Sciatic nerve (tissue), 2 donors: ENCODE results near the gene ACSF2. TPM values are rescaled to one million over a fixed set of nuclear protein-coding genes. Genes with fewer than 3 reads are reported as not detected.

ENCODE experiments used
- ATAC-seq: fragments of 200-7000 bp; cut with Tn5 transposase; one replicate; pipeline ENCODE4 v1.9.1; 2020; ENCODE audit warnings: mild to moderate bottlenecking, moderate library complexity
- DNase-seq: peaks from one replicate; pipeline ENCODE4 v3.0.0-alpha.2; 2020; ENCODE audit warnings: low spot score
- intact Hi-C: fragments of 100-400 bp; cut with DNase I; formaldehyde crosslinking; loops from one replicate; pipeline ENCODE4 v1.14.2; 2022
- total RNA-seq: library from RNA; stranded (reverse); fragmentation: NEBNext Ultra II Directional; extraction: Animal tissue kit (Norgen Biotek cat#: 25700); gene quantifications from one replicate; pipeline ENCODE4 v1.2.1, GENCODE V29; 2021
- donor health status: DM: no; HTN: no; CAD: no.
- donor health status: DM: no; HTN: no; CAD: no.

The ACSF2 gene
- total RNA-seq, 1 donor from 2014 or later = 37.8 TPM

DNA sequence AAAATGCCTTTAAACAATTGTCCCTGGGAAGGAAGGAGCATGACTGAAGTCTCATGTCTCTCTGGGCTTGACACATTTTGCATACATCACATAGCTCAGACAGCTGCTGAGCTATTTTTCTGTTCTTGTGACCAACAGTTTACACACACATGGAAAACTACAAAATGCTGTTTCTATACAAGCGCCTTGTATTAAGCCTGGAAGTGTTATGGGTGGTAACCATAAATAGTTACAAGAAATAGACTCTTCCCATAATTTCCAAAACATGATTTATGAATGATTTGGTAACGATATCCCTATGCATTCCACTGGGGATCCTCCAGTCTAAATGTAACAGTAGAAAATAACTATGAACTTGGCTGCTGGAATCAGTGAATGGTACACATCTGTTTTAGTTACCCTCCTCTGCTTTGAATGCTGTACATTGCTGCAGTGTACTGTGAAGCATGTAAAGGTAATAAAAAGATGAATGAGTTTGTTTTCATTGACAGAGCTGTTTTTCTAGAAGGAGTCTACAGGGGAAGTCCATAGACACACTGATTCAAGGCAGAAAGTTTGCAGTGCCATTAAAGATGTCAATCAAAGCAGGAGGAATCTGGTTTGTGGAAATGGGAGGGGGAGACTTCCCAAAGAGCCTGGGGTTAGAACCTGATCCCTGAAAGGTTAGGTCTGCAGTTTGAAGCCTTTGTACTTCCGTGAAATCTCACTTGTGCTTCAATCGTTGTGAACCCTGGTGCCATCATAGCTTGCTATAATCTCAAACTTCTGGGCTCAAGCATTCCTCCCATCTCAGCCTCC is 5.0 kb downstream of the ACSF2 start:
- DNase-seq (no peak), ATAC-seq (no peak)
- intact Hi-C loops = no loop called here

DNA sequence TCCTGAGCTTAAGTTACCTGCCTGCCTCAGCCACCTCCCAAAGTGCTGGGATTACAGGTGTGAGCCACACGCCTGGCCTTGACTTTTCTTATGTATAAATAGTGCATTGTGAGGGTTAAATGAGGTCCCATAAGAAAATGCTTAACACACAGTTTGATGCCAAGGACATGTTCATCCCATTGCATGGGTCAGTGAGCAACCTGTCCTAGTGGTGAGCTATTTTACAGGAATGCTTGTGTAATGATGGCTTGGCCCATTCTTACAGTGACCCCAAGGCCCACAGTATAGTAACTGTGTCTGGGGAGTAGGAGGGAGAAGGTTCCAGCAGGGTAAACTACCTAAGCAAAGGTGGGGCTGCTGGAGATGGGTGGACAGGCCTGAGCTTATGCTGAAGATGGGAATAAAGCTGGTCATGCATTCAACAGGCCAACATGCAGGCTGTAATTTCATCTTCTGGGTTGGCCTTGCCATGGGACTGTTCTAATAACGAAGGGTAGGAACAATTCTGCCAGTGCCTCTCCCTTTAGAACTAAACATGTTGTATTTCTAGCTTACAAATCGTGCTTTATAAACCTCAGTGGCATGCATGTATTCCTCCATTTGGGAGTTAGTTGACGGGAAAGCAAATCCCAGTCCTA is 6.2 kb downstream of the ACSF2 start:
- intact Hi-C loops = no loop called here
- no peak for DNase-seq
- no peak for ATAC-seq

DNA sequence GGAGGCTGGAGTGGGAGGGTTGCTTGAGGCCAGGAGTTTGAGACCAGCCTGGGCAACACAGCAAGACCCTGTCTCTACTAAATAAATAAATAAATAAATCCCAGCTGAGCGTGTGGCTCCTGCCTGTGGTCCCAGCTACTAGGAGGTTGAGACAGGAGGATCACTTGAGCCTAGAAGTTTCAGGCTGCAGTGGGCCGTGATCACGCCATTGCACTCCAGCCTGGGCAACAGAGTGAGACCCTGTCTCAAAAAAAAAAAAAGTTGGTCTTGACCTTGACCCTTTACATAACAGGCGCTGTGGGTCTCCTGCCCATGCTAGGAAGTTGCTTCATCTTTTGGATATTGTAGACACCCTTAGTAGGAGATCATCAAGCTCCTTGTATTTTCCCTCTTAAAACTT is 11.4 kb downstream of the ACSF2 start:
- DNase-seq (no peak), ATAC-seq (no peak)
- intact Hi-C loops = no loop called here

DNA sequence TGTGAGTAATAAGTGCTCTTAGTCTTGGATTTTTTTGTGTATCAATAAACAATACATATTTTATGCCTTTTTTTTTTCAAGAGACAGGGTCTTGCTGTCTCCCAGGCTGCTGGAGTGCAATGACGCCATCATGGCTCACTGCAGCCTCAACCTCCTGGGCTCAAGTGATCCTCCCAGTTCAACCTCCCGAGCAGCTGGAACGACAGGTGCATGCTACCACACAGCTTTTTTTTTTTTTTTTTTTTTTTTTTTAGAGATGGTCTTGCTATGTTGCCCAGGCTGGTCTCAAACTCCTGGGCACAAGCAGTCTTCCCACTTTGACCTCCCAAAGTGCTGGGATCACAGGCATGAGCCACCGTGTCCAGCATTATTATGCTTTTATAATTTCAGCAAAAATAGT is 13.0 kb downstream of the ACSF2 start:
- intact Hi-C loops = no loop called here
- no peak for DNase-seq
- ATAC-seq = no peak

DNA sequence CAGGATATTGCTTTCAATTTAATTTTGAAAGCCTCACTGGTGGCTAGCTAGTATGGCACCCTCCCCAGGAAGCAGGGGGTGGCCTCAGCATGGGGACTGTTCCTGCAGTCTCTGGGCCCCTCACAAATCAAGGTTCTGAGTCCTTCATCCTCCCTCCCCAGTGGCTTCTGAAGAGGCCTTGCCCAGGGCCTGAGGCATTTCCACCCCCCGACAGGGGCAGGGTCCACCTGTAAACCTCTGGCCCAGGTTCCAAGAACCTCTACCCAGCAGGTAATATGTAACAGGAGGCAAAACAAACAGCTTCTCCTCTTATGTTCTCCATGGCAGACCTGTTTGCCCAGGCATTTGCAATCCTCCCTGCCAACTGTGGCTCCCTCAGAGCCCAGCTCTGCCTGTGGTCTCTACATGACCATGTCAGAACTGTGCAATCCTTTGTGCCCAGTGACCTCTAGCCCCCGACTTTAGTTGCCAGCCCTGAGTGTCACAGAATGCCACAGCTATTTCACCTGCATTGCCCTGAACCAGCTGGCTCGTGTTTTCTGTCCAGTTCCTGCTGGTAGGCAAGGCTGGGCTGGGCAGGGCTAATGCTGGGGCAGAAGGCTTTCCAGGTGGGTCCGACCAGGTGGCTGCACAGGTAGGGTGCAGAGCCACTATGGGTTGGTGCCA is 14.3 kb downstream of the ACSF2 start:
- intact Hi-C loops = no loop called here
- ATAC-seq (no peak), DNase-seq (peak; percentile 39)

DNA sequence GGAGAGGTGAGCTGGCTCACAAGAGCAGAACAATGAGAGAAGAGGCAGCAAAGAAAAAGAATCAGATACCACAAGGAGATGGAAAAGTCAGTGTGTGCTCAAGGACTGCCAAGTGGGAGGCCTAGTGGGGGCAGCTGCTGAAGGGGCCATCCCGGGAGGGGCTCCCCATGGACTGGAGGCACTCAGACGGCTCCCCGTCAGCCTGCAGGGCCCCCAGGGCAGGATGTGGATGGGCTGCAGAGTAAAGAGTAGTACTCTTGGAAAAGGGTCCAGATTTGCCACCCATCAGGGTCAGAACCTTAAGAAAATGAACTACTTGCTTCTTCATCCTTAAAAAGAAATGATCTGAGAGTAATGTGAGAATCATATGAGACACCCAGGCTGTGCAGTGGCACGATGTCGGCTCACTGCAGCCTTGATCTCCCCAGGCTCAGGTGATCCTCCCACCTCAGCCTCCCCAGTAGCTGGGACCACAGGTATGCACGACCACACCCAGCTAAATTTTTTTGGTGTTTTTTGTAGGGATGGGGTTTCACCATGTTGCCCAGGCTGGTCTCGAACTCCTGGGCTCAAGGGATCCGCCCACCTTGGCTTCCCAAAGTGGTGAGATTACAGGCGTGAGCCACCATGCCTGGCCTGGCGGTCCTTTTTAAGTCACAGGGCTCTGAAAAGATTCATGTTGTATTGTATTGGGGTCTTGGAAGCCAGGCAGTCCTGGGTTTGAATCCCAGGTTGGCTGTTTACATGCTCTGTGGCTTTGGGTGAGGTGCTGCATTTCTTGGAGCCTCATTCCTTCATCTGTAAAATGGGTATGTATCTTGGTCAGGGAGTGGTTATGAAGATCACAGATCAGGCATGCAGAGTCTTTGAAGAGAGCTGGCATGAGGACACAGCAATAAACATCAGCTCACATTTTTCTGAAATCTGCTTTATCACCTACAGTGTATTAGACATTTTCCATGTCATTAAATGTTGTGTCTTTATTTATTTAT is 15.1 kb downstream of the ACSF2 start:
- intact Hi-C loops = no loop called here
- DNase-seq = peak; percentile 19
- no peak for ATAC-seq

DNA sequence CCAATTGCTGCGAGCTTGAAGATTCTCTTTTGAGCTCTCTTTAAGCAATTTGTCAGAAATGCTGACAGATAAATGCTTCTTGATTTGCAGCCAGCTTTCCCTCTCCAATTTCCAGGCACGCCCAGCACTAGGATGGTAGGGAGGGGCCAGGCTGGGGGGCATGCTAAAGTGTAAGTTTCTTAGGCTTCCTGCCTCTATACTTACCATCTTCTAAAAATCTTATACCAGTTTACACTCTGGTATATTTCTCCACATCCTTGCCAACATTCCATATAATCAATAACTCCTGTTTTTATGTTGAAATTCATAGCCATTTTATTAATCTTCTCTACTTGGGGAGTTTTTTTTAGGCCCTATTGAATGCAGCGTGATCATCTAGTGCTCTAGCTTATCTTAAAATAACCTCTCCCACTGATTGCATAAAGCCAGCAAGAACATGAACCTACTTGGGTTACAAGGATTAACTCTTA is 17.5 kb downstream of the ACSF2 start:
- no peak for ATAC-seq
- DNase-seq = no peak
- intact Hi-C loops = no loop called here

DNA sequence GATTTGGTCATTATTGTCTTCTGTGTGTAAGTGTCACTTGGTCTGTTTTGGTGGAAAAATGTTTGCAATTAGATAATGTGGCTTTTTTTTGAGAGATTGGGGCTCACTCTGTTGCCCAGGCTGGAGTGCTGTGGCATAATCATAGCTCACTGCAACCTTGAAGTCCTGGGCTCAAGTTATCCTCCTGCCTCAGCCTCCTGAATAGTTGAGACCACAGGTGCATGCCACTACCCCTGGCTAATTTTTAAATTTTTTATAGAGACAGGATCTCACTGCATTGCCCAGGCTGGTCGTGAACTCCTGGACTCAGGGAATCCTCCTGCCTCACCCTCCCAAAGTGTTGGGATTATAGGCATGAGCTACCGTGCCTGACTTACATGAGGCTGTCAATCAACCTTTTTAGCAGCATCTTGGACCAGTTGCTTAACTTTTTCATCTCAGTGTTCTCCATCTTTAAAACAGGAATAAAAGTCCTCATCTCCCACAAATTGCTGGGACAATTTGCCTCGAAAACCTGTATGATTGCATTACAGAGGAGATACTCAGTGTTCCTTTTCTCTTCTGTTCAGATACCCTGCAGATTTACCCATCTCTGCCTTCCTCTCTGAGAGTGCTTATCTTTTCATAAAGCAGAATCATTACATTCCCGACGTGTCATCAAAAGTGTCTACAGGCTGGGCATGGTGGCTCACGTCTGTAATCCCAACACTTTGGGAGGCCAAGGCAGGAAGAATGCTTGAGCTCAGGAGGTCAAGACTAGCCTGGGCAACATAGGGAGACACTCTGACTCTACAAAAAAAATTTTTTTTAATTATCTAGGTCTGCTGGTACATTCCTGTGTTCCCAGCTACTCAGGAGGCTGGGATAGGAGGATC is 19.1 kb downstream of the ACSF2 start:
- DNase-seq (no peak), ATAC-seq (no peak)
- intact Hi-C loops = no loop called here

DNA sequence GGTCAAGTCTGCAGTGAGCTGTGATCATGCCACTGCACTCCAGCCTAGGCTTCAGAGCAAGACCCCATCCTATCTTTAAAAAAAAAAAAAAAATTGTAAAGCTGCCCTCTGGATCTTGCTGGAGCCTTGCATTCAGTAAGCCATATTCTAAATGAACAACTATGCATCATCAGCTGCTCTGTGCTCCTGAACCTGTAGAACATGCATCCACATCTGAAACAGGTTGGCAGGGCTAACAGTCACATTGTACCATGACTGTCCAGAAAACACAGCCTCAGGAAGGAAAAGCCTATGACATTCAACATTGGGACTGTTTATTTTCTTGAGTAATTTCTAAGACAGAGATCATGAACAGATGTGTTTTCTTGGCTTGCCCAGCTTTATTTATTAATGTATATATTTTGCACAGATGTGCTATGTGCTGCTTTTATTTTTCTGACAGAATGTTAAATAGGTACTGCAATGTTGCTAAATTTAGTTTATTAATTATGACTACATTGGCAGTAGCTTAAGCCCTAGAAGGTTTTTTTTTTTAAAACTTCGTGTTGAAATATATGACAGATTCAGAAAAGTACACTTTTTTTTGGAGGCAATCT is 19.8 kb downstream of the ACSF2 start:
- ATAC-seq (no peak), DNase-seq (no peak)
- intact Hi-C loops = no loop called here

DNA sequence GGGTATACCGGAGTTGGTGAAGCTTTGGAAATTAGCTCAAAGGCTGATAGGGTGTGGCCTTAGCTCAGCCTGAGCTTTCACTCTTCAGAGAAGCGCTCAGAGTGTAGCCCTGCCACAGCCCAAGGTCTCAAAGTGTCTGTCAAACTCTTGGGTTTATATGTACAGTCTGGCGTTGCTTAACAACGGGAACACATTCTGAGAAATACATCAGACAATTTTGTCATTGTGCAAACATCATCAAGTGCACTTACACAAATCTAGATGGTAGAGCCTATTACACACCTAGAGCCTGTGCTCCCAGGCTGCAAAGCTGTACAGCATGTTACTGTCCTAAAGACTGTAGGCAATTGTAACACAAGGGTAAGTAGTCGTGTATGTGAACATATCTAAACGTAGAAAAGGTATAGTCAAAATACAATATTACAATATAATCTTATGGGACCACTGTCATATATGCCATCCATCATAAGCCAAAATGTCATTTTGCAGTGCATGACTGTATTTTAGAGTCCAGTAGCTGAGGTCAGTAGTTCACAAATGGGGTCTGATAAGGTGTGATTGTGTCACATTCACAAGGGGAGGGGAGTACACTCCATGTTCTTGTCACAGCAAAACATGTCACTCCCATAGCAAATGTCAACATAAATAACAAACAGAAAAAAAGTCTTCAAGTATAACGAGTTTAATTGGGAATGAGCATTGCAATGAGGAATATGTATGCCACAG is 22.0 kb downstream of the ACSF2 start:
- intact Hi-C loops = no loop called here
- ATAC-seq (no peak), DNase-seq (no peak)

DNA sequence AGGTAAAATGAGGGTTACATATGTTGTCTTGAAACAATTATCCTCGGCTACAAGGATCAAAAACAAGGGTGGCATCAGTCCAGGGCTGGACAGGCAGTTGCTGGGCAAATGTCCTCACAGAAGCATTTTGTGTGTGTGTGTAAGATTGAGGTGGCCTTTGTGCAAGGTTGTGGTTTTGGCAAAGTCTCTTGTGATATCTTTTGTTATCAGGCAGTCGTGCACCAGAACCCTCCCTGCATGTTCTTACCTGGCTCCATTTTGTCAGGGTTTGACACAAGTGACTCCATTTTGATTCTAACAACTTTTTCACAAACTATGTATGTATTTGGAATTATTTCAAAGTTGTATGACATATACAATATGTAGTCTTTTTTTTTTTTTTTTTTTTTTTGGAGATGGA is 22.6 kb downstream of the ACSF2 start:
- ATAC-seq (no peak), DNase-seq (no peak)
- intact Hi-C loops = no loop called here

DNA sequence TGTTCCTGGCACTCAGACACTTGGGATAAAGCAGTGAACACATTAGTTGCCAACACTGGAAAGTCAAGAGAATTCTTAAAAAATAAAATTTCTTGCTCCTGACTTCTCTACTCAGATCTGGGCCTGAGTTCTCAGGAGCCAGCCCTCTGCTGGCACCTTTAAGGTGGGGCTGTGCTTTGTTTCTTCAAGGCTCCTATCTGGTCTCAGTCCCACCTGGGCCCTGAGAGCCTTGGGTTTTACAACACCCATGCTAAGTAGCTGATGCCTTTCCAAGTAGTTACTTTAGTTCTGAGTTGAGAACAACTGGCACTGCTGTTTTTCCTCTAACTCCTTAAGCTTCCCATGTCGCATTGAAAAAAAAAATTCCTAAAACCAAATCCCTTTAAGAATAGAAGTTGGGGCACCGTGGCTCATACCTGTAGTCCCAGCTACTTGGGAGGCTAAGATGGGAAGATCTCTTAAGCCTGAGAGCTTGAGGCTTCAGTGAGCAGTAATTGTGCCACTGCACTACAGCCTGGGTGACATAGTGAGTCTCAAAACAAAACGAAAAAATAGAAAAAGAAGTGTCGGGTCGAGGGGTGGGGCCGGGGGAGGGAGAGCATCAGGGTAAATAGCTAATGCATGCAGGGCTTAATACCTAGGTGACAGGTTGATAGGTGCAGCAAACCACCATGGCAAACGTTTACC is 26.1 kb downstream of the ACSF2 start:
- no peak for DNase-seq
- ATAC-seq = no peak
- intact Hi-C loops = no loop called here

DNA sequence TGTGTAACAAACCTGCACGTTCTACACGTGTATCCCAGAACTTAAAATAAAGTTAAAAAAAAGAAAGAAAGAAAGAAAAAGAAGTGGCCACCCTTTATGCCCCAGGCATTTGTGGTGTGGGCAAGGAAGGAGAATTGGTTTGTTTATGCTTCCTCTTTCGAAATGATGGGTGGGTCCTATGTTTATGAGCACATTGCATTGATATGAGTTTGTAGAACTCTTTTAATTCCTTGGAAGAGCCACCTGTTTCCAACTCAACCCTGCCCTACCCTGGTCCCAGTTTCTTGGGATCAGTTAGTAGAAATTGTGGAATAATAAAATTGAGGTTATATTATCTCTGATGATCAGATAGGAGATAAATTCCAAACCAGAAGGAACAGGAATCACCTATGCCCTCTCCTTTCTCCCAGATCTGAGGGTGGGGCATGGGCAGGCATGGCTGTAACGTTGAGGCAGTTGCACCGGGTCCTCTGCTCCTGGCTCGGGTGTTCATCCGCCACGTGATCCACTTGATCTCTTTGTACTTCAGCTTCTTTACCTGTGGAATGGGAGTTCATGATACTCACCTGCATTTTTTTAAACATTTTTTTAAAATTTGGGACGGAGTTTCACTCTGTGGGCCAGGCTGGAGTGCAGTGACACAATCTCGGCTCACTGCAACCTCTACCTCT is 26.7 kb downstream of the ACSF2 start:
- intact Hi-C loops = no loop called here
- DNase-seq (no peak), ATAC-seq (no peak)

DNA sequence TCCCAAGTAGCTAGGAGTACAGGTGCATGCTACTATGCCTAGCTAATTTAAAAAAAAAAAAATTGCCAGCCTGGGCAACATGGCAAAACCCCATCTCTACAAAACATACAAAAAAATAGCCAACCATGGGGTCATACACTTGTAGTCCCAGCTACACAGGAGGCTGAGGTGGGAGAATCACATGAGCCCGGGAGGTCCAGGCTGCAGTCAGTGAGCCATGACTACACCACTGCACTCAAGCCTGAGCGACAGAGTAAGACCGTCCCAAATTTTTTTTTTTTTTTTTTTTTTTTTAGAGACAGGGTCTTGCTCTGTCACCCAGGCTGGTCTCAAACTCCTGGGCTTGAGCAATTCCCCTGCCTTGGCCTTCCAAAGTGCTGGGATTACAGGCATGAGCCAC is 27.9 kb downstream of the ACSF2 start:
- DNase-seq (no peak), ATAC-seq (no peak)
- intact Hi-C loops = no loop called here

DNA sequence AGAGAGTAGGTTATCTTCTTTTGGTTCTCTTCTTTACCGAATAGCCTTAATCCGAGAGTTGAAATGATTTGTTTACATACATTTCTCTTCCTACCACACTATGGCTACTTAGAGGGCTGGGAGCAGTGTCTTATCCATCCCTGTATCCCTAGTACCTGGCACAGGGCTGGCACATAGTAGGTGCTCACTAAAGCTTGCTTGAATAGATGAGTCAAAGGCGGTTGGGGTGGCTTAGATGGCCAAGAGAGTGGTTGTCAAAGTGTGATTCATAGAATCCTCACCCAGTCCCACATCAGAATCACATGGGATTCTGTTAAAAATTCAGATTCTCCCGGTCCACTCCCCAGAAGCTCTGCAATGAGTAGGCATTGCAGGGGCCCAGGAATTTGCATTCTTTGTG is 31.6 kb downstream of the ACSF2 start:
- DNase-seq (no peak), ATAC-seq (no peak)
- intact Hi-C loops = no loop called here

DNA sequence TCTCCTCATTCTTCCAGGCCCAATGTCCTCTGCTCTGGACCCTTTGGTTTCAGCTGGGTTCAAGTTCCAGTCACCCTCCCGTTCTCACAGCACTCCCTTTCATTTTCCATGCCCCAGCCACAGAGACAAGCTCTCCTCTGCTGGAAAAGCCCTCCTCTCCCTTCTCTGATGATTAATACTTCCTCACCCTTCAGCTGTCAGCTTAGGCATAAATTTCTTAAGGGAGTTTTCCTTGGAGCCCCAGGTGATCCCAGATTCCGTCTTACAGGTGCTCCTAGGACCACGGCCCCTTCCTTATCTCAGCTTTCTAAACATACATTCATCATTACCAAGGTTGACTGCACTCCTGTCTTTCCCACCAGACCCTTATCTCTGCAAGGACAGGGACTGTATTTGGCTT is 32.3 kb downstream of the ACSF2 start:
- DNase-seq (no peak), ATAC-seq (no peak)
- intact Hi-C loops = no loop called here
